ENCODE data around the gene KCTD4.

GRCh38 chr13:45208132-45208531 lies 7.3 kb upstream of the KCTD4 start:
- TF ChIP-seq CTCF (IDR thresholded peaks at IDR 0.05; ENCODE audit: low read depth, low read length) (no peak), EZH2phosphoT487 (IDR thresholded peaks at IDR 0.05; ENCODE audit: low read depth) (no peak)

Measured in OCI-LY3 (cell line).